ENCODE results near the gene ALDH1L1. TPM values are rescaled to one million over a fixed set of nuclear protein-coding genes. Genes with fewer than 3 reads are reported as not detected.

Gene ALDH1L1
- total RNA-seq, 1 donor from 2014 or later = 4.1 TPM

DNA sequence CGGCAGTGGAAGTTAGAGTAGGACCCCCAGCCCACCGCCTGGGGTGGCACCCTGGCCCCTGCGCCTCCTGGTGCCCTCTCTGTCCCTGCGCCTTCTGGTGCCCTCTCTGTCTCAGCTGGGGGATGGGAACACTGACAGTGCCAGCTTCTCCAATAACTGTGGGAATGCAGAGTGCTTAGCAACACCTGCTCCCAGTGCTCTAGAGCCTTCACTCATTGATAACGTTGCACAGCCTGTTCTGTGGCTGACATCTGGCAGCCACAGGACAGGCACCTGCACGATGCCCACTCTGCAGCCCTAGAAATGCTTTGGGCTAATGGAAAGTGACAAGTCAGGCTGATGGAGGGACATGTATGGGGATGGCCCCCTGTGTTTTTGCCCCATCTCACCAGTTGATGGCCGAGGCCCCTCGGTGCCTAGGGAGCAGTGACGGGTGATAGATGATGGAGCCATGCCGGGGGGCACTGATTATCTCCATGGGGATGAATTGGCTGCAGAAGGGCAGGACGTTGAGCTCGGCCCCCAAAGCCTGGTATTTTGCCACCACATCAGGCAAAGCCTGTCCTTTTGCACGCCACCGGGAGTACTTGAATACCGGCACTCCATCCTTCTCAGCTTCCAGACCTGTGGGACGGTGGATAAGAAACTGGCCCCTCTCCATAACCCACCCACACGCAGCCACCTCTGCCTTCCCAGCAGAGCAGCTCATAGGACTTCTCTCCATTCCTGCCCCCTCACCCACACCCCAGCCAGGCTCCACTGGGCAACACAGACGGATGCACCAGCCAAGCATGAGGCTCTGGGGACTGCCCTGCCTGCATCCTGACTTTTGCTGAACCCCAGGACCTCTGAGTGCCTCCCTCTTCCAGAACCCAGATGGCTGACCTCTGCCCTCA lies 22.1 kb downstream of the ALDH1L1 start:
- peak; percentile 29 for ATAC-seq
- no peak for DNase-seq (ENCODE audit: low spot score)
- intact Hi-C loops (cut with DNase I) = no loop called here

DNA sequence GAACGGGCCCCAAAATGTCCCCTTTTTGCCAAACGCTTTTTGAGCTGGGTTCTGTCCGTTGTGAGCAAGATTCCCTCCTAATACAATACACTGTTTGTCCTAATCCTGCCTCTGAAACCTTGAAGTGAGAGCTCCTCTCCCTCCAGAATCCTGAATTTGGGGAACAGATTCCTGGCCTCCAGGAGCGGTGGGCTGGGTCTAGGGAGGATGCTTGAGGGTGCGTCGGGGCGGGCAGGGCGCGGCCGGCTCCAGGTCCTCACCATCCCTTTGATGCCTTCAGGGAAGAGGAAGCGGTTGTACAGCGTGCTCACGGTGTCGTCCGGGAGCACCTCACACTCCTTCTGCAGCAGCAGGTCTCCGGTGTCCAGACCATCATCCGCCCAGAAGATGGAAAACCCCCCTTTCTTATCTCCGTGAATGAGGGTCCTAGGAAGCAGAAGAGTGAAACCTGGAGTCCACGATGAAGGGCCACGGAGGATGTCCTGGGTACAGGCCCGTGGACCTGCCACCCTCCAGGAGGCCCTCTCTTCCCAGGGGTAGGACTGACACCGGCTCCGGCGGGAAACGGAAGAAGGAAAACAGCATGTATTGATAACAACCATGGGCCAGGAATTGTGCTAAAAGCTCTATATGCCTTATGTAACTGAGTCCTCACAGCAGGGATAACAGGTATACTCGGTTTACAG lies 23.2 kb downstream of the ALDH1L1 start:
- intact Hi-C loops (cut with DNase I) = no loop called here
- no peak for ATAC-seq
- DNase-seq (ENCODE audit: low spot score) = no peak

DNA sequence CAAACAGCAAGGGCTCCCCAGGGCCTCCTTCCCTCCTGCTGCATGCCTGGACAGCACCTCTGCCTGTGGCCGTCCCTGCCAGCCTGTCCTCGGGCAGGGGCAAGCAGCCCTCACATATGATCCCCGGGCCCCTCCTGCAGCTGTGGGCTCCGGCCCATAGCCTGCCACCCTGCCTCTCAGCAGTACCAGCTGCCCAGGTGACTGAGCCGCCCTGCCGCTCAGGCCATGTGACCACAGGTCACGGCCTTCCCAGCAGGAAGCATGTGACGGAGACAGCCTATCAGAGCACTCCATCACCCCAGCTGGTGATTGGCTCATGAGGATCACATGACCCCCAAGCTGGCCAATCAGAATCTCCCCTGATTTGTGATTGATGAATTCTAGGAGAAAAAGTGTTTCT lies 23.9 kb downstream of the ALDH1L1 start:
- ATAC-seq (no peak), DNase-seq (ENCODE audit: low spot score) (no peak)
- intact Hi-C loops (cut with DNase I) = no loop called here

DNA sequence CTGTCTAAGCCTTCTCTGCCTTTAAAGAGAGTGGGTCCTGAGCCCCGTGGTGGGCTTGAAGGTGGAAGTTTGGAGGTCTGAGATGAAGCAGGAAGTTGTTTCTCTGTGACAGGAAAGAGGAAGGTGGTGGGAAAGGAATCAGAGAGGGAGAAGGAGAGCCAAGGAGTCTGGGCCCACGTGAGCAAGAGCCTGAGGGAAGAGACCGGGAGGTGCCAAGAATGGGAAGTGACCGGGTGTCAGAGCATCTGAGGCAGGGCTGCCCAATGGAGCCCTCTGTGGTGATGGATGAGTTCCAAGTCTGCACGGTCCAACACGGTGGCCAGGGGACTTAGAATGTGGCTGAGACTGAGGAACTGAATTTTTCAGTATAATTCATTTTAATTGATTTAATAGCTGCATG lies 24.6 kb downstream of the ALDH1L1 start:
- DNase-seq (ENCODE audit: low spot score) (no peak), ATAC-seq (no peak)
- intact Hi-C loops (cut with DNase I) = no loop called here

DNA sequence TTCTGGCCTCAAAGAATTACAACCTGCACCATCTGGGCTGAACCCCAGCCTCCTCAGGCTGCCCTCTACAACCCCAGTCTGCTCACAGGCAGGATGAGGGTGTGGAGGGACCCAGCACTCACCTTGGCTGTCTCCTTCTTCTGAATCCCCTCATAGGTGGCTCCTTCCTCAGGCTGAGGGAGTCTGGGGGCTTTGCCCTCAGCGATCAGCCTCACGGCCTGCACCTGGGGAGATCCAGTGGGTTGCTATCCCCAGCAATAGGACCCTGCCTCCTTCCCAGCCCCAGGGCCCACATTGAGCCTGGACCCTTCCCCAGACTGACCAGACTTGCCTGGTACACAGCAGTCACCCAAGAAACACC lies 25.1 kb downstream of the ALDH1L1 start:
- ATAC-seq (no peak), DNase-seq (ENCODE audit: low spot score) (no peak)
- intact Hi-C loops (cut with DNase I) = no loop called here

DNA sequence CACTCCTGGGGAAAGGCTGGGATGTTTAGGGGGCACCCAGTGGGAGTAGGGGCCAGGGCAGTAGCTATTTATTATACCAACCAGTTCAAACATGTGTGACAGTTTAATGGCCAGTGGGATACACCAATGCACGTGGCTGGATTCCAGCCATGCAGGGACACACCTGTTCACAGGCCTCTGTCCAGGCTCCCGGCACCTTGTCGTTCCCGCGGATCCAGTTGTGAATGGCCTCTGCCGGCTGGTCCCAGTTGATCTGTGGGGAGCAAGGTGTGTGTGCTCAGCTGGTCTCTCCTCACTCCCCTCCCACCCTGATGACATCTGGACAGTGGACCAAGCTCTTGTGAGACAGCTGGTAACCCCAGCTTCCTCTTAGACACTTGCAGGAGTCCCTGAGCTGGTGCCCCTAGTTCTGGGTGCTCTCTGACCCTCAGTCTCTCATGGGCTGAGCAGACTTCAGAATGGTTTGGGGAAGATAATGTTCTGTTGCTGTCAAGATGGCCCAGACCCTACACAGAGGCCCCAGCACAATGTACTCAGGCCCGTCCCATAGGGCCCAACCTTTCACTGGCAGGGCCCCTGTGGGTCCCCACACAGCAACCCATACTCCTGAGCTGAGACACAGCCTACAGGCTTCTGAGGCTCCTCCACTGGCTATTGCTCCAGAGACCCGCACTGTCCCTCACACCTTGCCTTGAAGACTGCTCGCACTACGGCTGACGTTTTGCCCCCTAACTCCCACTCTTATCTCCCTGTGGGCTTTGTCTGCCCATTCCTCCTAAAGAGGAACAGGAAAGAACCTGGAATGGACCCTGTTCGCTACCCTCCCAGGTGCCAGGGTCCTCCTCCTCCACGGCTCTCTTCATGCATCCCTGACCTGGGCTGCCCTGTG lies 25.8 kb downstream of the ALDH1L1 start:
- ATAC-seq (no peak), DNase-seq (ENCODE audit: low spot score) (no peak)
- intact Hi-C loops (cut with DNase I) = no loop called here

DNA sequence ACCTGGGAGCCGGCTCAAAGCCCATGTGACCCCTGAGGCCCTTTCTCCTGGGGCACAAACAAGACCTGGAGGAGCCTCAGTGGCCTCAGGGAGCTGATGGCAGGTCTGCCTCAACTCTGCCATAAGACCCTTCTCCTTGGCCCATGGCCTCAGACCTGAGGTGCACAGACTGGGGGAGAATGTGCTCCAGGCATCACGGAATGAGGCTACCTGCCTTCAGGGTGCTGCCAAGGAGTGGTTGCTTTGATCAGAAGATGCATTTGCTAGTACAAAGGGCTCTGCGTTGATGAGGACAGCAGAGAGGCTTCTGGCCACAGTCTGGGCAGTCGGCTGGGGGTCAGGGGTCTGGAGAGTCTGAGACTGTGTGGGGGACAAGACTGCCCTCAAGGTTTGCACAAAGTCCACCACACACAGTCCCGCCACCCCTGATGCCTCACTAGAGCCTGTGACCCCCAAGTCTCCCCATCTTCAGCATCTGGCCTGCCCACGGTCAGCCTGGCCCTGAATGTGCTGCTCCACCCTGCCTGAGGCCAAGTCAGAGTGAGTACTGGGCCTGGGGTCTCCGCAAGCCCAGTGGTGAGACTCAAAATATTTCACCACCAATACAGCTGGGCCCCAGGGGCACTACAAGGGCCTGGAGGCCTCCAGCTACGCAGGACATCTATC lies 26.6 kb downstream of the ALDH1L1 start:
- DNase-seq (ENCODE audit: low spot score) (no peak), ATAC-seq (no peak)
- intact Hi-C loops (cut with DNase I) = no loop called here

DNA sequence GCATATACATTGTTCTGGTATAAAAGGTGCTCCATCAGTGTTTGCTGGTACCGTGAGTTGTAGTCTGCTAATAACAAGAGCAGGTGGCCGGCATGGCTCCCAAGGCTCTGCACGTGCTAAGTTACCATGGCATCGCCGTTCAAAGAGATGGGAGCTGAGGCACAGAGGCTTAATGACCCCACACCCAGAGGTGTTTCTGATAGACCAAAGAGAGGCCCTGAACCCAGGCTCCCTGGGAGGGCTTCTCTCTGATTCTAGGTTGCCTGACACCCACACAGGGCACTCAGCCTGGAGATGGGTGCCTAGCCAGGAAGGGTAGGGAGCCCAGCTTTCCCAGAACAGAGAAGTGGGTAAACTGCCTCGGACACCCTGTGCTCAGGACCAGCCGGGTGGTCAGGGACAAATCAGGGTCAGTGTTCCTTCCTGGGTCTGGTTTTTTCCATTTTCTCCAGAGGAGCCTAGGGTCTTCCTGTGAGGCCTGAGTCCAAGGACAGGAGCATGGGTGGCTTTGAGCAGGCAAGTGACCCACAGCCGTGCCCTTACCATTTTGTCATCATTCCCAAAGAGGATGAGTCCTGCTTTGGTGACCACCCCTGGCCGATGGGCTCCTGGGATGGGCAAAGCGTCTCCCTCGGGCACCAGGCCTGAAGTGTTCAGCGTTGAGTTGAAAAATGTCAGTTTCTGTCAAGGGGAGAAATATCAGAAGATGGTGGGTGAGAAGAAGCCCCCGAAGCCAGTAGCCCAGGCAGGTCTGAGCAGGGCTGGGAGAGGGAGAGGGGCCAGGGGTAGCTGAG lies 27.3 kb downstream of the ALDH1L1 start:
- no peak for DNase-seq (ENCODE audit: low spot score)
- intact Hi-C loops (cut with DNase I) = no loop called here
- no peak for ATAC-seq

DNA sequence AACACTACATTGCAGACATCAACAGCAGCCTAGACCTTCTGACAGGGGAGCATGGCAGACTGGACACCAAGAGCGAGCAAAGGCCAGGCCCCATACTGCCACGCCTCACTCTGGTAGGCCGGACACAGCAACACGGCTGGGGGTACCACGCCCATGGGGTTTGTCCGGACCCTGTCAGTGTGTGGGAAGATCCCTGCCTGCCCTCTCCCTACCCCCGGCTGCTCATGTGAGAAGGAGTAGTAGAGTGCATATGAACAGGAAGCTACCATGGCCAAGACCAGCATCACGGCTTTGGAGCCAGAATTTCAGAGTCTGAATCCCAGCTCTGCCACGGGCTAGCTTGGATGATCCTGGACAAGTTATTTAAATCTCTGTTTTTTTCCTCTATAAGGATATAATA lies 27.9 kb downstream of the ALDH1L1 start:
- peak; percentile 27 for DNase-seq (ENCODE audit: low spot score)
- ATAC-seq = no peak

DNA sequence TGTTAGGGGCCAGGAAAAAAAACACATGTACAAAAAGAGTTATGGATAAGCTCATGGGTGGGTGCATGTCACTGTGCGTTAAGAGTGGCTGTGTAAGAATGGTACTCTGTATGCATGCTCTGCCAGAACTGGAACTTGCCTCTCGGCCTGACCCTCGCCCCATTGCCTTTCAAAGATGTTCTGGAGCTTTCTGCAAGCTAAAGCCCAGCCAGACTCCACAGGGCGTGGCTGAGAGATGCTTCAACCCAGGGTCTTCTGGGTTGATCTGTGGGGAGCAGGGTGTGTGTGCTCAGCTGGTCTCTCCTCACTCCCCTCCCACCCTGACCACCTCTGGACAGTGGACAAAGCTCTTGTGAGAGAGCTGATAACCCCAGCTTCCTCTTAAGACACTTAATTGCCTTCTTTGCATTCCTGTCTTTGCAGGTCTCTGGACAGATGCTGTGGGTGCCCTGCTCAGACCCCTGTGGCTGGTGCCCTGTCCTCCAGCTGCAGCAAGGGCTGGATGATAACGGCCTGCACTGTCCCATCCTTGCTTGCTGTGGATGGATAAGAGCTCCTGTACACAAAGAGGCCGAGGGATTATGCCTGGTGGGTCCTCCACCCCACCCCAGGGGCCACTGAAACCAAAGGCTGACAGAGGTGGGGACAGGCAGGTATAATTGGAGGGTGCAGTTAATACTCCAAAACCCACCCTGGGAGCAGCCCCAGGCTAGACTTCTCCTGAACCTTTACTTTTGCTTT lies 28.7 kb downstream of the ALDH1L1 start:
- intact Hi-C loops (cut with DNase I) = no loop called here
- DNase-seq (ENCODE audit: low spot score) = peak; percentile 12
- no peak for ATAC-seq

More for the DNA sequence above, 27.9 kb downstream of the ALDH1L1 start:
- intact Hi-C loops (cut with DNase I) = no loop called here

DNA sequence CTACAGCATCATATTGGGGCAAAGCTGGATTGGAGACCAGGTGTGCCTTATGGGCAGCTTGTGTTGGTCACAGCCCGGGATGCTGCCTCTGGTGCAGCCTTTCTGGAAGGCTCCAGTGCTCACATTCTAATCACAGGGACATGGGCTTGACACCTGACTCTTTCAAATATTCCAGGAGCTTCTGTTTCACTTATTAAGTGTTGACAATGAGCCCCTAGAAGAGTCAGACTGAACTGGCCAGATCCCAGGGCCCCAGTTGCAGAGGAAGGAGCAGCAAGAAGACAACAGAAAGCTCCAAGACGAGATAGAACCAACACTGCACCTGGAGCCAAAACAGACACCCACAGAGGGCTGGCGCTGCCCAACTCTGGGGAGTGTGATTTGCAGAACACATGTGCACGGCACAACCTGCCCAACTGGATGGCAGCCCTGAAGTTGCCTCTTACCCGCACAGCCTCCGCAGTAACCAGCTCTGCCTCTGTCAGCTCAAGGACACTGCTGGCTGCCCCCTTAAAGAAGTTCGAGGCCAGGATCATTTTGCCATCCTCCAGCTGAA lies 30.3 kb downstream of the ALDH1L1 start:
- peak; percentile 36 for DNase-seq (ENCODE audit: low spot score)
- intact Hi-C loops (cut with DNase I) = no loop called here

DNA sequence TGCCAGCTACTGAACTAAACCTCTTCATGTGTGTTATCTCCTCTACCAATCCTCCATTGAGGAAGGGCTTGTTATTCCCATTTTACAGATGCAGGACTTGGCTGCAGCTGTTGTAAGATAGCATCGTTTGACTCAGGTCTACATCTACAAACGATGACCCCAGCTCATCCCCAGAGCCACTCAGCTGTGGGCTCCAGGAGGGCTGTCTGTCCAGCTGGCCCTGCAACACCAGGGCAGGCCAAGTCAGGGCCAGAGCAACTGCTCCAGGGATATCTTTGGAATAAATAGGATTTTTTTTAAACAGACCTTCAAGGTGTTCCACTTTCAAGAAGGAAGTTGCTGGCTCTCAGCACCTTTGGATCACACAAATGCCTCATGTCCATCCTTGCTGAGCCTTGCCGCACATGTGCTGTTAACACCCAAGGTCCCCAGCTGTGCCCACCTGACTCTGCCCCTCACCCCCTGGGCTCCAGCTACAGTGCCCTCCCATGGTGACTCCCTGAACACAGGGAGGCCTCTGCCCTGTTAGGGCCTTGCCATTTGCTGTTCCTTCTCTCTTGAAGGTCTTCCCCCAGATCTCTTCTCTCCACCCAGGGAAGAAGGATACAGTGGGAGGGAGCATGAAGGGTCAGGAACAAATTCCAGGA lies 31.0 kb downstream of the ALDH1L1 start:
- DNase-seq (ENCODE audit: low spot score) = peak; percentile 28

More for the DNA sequence above, 30.3 kb downstream of the ALDH1L1 start:
- ATAC-seq = no peak

DNA sequence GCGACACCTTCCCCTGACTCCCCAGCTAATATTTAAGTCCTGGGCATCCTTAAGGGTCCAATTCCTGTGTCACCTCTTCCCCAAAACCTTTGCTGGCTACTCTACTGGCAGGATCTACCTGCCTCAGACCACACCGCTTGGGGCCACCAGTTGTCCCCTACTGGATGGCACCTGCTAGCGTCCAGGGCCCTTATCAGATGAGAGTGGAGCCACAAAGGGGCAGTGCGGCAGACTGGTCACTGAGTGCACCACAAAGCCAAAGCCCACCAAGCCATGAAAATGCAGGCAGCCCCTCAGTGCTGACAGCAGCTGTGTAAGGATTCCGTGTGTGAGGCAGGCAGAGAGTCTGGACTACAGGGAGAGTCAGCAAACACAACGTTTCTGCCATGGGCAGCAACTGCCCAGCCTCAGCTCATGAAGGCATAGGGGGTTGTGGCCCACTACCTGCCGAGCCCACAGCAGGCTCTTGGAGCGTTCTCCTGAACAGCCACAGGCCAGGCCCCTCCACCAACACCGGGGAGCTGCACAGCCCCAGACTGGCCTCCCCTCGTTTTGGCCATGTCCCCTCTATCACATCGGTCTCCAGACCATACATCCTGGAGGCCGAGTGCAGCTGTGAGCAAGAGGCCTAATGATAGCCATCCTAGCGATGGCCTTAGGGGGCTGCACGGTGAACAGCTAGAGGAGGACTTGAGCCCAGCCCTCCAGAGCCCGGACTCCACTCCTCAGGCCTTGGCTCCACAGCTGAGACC lies 32.3 kb downstream of the ALDH1L1 start:
- DNase-seq (ENCODE audit: low spot score) = peak; percentile 39
- intact Hi-C loops (cut with DNase I) = no loop called here
- no peak for ATAC-seq

More for the DNA sequence above, 31.0 kb downstream of the ALDH1L1 start:
- intact Hi-C loops (cut with DNase I) = no loop called here
- no peak for ATAC-seq

DNA sequence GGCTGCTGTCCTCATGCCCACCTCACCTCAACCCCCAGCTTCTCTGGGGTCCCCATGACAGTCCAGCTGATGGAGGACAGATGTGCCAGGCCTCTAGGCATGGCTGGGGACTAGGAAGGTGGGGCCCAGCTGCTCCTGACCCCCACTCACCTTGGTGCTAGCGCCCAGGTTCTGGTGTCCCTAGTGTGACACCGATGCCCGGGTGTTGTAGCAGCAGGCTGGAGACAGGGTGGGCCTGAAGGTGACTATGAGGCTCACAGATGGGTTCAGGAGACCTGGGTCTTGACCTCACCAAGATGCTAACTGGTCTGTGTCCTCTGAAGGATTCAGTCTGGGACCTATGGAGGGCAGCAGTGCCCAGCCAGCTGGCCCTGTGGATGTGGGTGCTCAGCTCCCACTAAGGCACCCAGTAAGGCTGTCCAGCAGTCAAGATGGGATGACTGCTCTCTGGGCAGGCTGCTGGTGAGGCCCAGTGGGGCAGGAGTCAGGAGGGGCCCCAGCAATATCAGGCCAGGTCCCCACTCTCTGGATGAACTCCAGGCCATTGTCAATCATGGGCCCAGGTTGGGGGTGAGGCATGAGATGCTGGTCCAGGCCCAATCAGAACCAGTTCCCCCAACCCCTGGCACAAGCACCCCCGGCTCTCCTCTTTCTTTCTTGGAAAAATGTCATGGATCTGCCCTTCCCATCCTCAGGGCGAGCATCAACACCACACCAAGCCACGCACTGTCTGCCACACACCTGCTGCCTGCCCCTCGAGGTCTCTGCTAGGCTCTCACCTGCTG lies 33.0 kb downstream of the ALDH1L1 start:
- ATAC-seq = no peak
- intact Hi-C loops (cut with DNase I) = no loop called here
- peak; percentile 35 for DNase-seq (ENCODE audit: low spot score)

DNA sequence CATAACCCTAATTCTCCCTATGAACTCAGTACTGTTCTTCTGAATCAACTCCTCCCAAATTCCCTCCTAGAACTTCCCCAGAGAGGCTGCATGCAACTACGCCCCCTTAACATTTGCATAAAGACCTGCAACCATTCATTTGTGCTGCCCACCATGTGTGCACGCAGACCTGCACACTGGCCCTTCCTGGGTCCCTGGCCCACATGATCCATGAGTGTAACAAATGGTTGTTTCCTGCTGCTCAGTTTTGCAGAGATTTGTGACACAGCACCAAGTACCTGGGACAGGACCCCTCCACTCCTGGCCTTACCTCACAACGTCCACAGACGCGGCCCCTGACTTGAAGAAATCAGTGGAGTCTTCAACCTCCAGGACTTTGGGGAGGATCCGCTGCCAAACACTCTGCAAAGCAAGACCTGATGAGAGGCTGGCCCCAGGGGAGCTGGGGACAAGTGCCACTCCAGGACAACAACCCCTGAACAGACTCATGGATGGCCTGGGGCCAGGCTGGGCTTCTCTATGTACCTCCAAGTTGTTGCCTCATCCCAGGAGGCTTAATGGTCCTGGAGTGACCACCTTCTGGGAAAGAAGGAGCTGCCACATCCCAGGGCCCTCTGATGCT lies 33.8 kb downstream of the ALDH1L1 start:
- intact Hi-C loops (cut with DNase I) = no loop called here
- DNase-seq (ENCODE audit: low spot score) (peak; percentile 50), ATAC-seq (no peak)
